GM23338 (cell line): ENCODE data around the gene SLC22A14. TPM values are rescaled to one million over a fixed set of nuclear protein-coding genes. Genes with fewer than 3 reads are reported as not detected.

Experiments used
- ATAC-seq: fragments of 200-7000 bp; cut with Tn5 transposase; 3 replicates; pipeline ENCODE4 v1.9.1; 2020
- DNase-seq: peaks from one replicate; pipeline ENCODE4 v3.0.0-alpha.2; 2015; ENCODE audit warnings: low spot score
- H2AFZ ChIP-seq: fragments of 200-600 bp; sonication (generic); 2 replicates; pipeline ENCODE4 v1.8.0; 2016; ENCODE audit warnings: antibody characterized with exemption, mild to moderate bottlenecking, moderate library complexity
- H3F3A ChIP-seq: fragments of 200-600 bp; sonication (generic); replicated peaks from 2 replicates; pipeline ENCODE4 v1.8.0; 2017; ENCODE audit warnings: antibody characterized with exemption, mixed run types, low read depth
- H3K27ac ChIP-seq: fragments of 200-600 bp; sonication (generic); 2 replicates; pipeline ENCODE4 v1.6.1; 2016; ENCODE audit warnings: low read depth
- H3K27me3 ChIP-seq: fragments of 200-600 bp; sonication (generic); 2 replicates; pipeline ENCODE4 v1.8.0; 2016; ENCODE audit warnings: mild to moderate bottlenecking, mixed run types, moderate library complexity; ENCODE audit not compliant: insufficient read depth
- H3K36me3 ChIP-seq: fragments of 200-600 bp; sonication (generic); 2 replicates; pipeline ENCODE4 v1.8.0; 2016; ENCODE audit warnings: mild to moderate bottlenecking; ENCODE audit not compliant: insufficient read depth
- H3K4me1 ChIP-seq: fragments of 200-600 bp; sonication (generic); 2 replicates; pipeline ENCODE4 v1.8.0; 2016; ENCODE audit warnings: mild to moderate bottlenecking, moderate library complexity; ENCODE audit not compliant: insufficient read depth
- H3K4me2 ChIP-seq: fragments of 200-600 bp; sonication (generic); 2 replicates; pipeline ENCODE4 v1.7.1; 2017; ENCODE audit warnings: mixed run types
- H3K4me3 ChIP-seq: fragments of 200-600 bp; sonication (generic); 2 replicates; pipeline ENCODE4 v1.6.1; 2016; ENCODE audit warnings: mixed run types
- H3K79me2 ChIP-seq: fragments of 200-600 bp; sonication (generic); replicated peaks from 2 replicates; pipeline ENCODE4 v1.8.0; 2017; ENCODE audit warnings: mild to moderate bottlenecking; ENCODE audit not compliant: insufficient read depth
- H3K9me2 ChIP-seq: fragments of 200-600 bp; sonication (generic); 2 replicates; pipeline ENCODE4 v1.8.0; 2017; ENCODE audit not compliant: insufficient read depth
- H4K20me1 ChIP-seq: fragments of 200-600 bp; sonication (generic); replicated peaks from 2 replicates; pipeline ENCODE4 v1.8.0; 2017; ENCODE audit warnings: mild to moderate bottlenecking; ENCODE audit not compliant: insufficient read depth
- H3K27ac Mint-ChIP-seq: 2 replicates; pipeline ENCODE4 v1.8.0; 2020; ENCODE audit warnings: inconsistent platforms, mild to moderate bottlenecking, moderate library complexity, mixed read lengths
- H3K27me3 Mint-ChIP-seq: 3 replicates; pipeline ENCODE4 v1.8.0; 2022; ENCODE audit warnings: low read depth, mild to moderate bottlenecking, moderate library complexity, mixed read lengths, inconsistent platforms; ENCODE audit not compliant: insufficient read depth, poor library complexity
- H3K36me3 Mint-ChIP-seq: 3 replicates; pipeline ENCODE4 v1.8.0; 2021; ENCODE audit warnings: low read depth, mild to moderate bottlenecking, inconsistent platforms, moderate library complexity, mixed read lengths
- H3K4me1 Mint-ChIP-seq: 3 replicates; pipeline ENCODE4 v1.8.0; 2020; ENCODE audit warnings: mild to moderate bottlenecking, inconsistent platforms, mixed read lengths
- H3K4me3 Mint-ChIP-seq: 3 replicates; pipeline ENCODE4 v1.8.0; 2021; ENCODE audit warnings: moderate library complexity, mild to moderate bottlenecking, inconsistent platforms, mixed read lengths
- H3K9me3 Mint-ChIP-seq: 3 replicates; pipeline ENCODE4 v1.8.0; 2020; ENCODE audit warnings: moderate library complexity, mild to moderate bottlenecking, inconsistent platforms, mixed read lengths
- CREB1 ChIP-seq: fragments of 250-450 bp; sonication (Bioruptor Pico); IDR thresholded peaks from 2 replicates; pipeline ENCODE4 v1.5.0; 2020; ENCODE audit warnings: low read depth, mild to moderate bottlenecking, moderate library complexity
- EZH2 ChIP-seq: fragments of 200-600 bp; sonication (generic); IDR thresholded peaks from one replicate; pipeline ENCODE4 v1.8.0; 2017; ENCODE audit warnings: antibody characterized with exemption, mild to moderate bottlenecking, low read depth; ENCODE audit not compliant: unreplicated experiment
- EZH2phosphoT487 ChIP-seq: fragments of 200-600 bp; sonication (generic); IDR thresholded peaks from one replicate; pipeline ENCODE4 v1.8.1; 2018; ENCODE audit warnings: antibody characterized with exemption; ENCODE audit not compliant: unreplicated experiment
- JUNB ChIP-seq: IDR thresholded peaks from one replicate; pipeline ENCODE4 v1.6.1; 2016; ENCODE audit warnings: antibody characterized with exemption; ENCODE audit not compliant: unreplicated experiment
- NANOG ChIP-seq: IDR thresholded peaks from 2 replicates; pipeline ENCODE4 v1.6.1; 2016; ENCODE audit warnings: antibody characterized with exemption, borderline replicate concordance
- POLR2AphosphoS5 ChIP-seq: IDR thresholded peaks from 2 replicates; pipeline ENCODE4 v1.6.1; 2016; ENCODE audit warnings: antibody characterized with exemption, low read depth
- REST ChIP-seq: IDR thresholded peaks from one replicate; pipeline ENCODE4 v1.6.1; 2018; ENCODE audit warnings: antibody characterized with exemption; ENCODE audit not compliant: unreplicated experiment
- STAT1 ChIP-seq: IDR thresholded peaks from one replicate; pipeline ENCODE4 v1.6.1; 2016; ENCODE audit warnings: antibody characterized with exemption; ENCODE audit not compliant: unreplicated experiment
- ZNF114 ChIP-seq: fragments of 250-450 bp; sonication (Bioruptor Pico); IDR thresholded peaks from 2 replicates; pipeline ENCODE4 v1.5.0; 2020; ENCODE audit warnings: mild to moderate bottlenecking, moderate library complexity
- ZNF331 ChIP-seq: fragments of 250-450 bp; sonication (Bioruptor Pico); IDR thresholded peaks from 2 replicates; pipeline ENCODE4 v1.5.0; 2020; ENCODE audit warnings: low read depth, mild to moderate bottlenecking, moderate library complexity
- ZNF462 ChIP-seq: fragments of 250-450 bp; sonication (Bioruptor Pico); IDR thresholded peaks from 2 replicates; pipeline ENCODE4 v1.5.0; 2020; ENCODE audit warnings: mild to moderate bottlenecking, moderate library complexity
- polyA plus RNA-seq: library from polyadenylated mRNA; unstranded; fragments of >200 nt; fragmentation: Nextera tagmentation; extraction: Ambion mirVana; gene quantifications from 2 replicates; pipeline ENCODE4 v1.2.1, GENCODE V29; 2016
- total RNA-seq: library from RNA; depleted of rRNA; stranded (reverse); fragments of >200 nt; shearing (Covaris generic); gene quantifications from 2 replicates; pipeline ENCODE4 v1.2.3, GENCODE V29; 2014

The SLC22A14 gene
- total and polyA plus RNA-seq, 2 experiments from 2014 or later, result not detected

- no peak for DNase-seq
- H3K79me2 ChIP-seq, result no peaks in the 10 kb centered on the region
These were observed 17.3 kb upstream of the SLC22A14 start for GRCh38 chr3:38264779-38265178.

GRCh38 chr3:38265604-38266307 is 16.3 kb upstream of the SLC22A14 start, which contains the start of gene SLC22A13:
SLC22A13 (plus strand) TSS chr3:38265812; CDS start chr3:38265861, 49 bp downstream.
- H3K27me3 ChIP-seq, result no peaks in the 10 kb centered on the region
- H3K4me1 ChIP-seq, result peaks cover 12% of the 10 kb centered on the region
- DNase-seq (no peak), ATAC-seq (no peak)
- Mint-ChIP-seq H3K9me3 (no peaks in the 10 kb centered on the region), H3K36me3 (peaks cover 4% of the 10 kb centered on the region), H3K27ac (no peak within 1 kb of the TSS; the same call in 1 of the 2 replicates), H3K27me3 (peaks cover 5% of the 10 kb centered on the region), H3K4me1 (peaks cover 26% of the 10 kb centered on the region), H3K4me3 (no peak within 1 kb of the TSS)
- H3F3A ChIP-seq, result no peaks in the 10 kb centered on the region
- no peak within 1 kb of the TSS for H3K4me2 ChIP-seq
- no peaks in the 10 kb centered on the region for H3K36me3 ChIP-seq
- H2AFZ ChIP-seq, result no peak within 1 kb of the TSS
- TF ChIP-seq EZH2phosphoT487 (no peak), REST (no peak), NANOG (no peak), EZH2 (no peak), ZNF331 (CRISPR knock-in tag) (no peak), JUNB (no peak), STAT1 (no peak), ZNF114 (CRISPR knock-in tag) (no peak), ZNF462 (CRISPR knock-in tag) (no peak), CREB1 (CRISPR knock-in tag) (no peak)
- 0 out of 2 replicates have a peak, but pooled peaks cover 6% of the 10 kb centered on the region for H3K9me2 ChIP-seq
- H3K79me2 ChIP-seq, result no peaks in the 10 kb centered on the region
- no peaks in the 10 kb centered on the region; the same call in 1 of the 2 replicates for H4K20me1 ChIP-seq
- no peak within 1 kb of the TSS for H3K4me3 ChIP-seq
- no peak within 1 kb of the TSS for H3K27ac ChIP-seq

More at GRCh38 chr3:38264779-38265178, 17.3 kb upstream of the SLC22A14 start:
- H3K4me1 ChIP-seq, result peaks cover 12% of the 10 kb centered on the region
- H3K9me2 ChIP-seq, result no peaks in the 10 kb centered on the region
- Mint-ChIP-seq H3K4me1 (peaks cover 26% of the 10 kb centered on the region), H3K36me3 (peaks cover 4% of the 10 kb centered on the region), H3K27ac (no peak overlapping the region; the same call in 1 of the 2 replicates), H3K4me3 (no peak overlapping the region), H3K9me3 (no peaks in the 10 kb centered on the region), H3K27me3 (peaks cover 5% of the 10 kb centered on the region)
- no peak overlapping the region for H2AFZ ChIP-seq
- no peak overlapping the region for H3K4me3 ChIP-seq
- no peaks in the 10 kb centered on the region for H3K36me3 ChIP-seq
- no peak for ATAC-seq
- no peak for TF ChIP-seq POLR2AphosphoS5
- H3K27me3 ChIP-seq, result no peaks in the 10 kb centered on the region
- H4K20me1 ChIP-seq, result no peaks in the 10 kb centered on the region; the same call in 1 of the 2 replicates
- no peaks in the 10 kb centered on the region for H3F3A ChIP-seq
- H3K27ac ChIP-seq, result no peak overlapping the region
- no peak overlapping the region for H3K4me2 ChIP-seq
